Loucy (cell line): ENCODE results near the gene LCE1D.

Experiments used
- CTCF ChIP-seq: fragments of 200-600 bp; sonication (generic); conservative IDR thresholded peaks from 2 replicates; pipeline ENCODE4 v1.5.1; 2014; ENCODE audit warnings: mild to moderate bottlenecking, antibody characterized with exemption, low read length
- EZH2phosphoT487 ChIP-seq: fragments of 200-600 bp; IDR thresholded peaks from 2 replicates; pipeline ENCODE4 v1.6.1; 2018; ENCODE audit warnings: antibody characterized with exemption, mild to moderate bottlenecking, moderate library complexity, borderline replicate concordance

- TF ChIP-seq CTCF, result no peak
- no peak for TF ChIP-seq EZH2phosphoT487
These were observed 26.8 kb downstream of the LCE1D start for GRCh38 chr1:152823294-152823693.
